Neural cell (in vitro differentiated cells): ENCODE measurements around the gene SLC17A9.

Source experiments
- EP300 ChIP-seq: fragments of 450-650 bp; conservative IDR thresholded peaks from 2 replicates; pipeline ENCODE4 v1.6.1; 2014; ENCODE audit warnings: antibody characterized with exemption, mild to moderate bottlenecking, moderate library complexity; ENCODE audit not compliant: poor library complexity, severe bottlenecking
- EZH2 ChIP-seq: fragments of 200-600, 300-800 bp; shearing (Covaris generic), sonication (generic); IDR thresholded peaks from 2 replicates; pipeline ENCODE4 v1.6.1; 2014; ENCODE audit warnings: antibody characterized with exemption, low read length, borderline replicate concordance, mild to moderate bottlenecking; ENCODE audit not compliant: insufficient read depth, poor library complexity, severe bottlenecking
- POLR2AphosphoS5 ChIP-seq: IDR thresholded peaks from 2 replicates; pipeline ENCODE4 v1.6.1; 2012
- RAD21 ChIP-seq: fragments of 450-650 bp; conservative IDR thresholded peaks from 2 replicates; pipeline ENCODE4 v1.6.1; 2014; ENCODE audit warnings: antibody characterized with exemption, mild to moderate bottlenecking, moderate library complexity
- SMC3 ChIP-seq: fragments of 450-650 bp; conservative IDR thresholded peaks from 2 replicates; pipeline ENCODE4 v1.6.1; 2014; ENCODE audit warnings: antibody characterized with exemption, mild to moderate bottlenecking, moderate library complexity; ENCODE audit not compliant: poor library complexity
- TAF1 ChIP-seq: IDR thresholded peaks from 2 replicates; pipeline ENCODE4 v1.6.1; 2012; ENCODE audit warnings: low read depth
- TF ChIP-seq, protein P1 (sequence below): fragments of 450-650 bp; IDR thresholded peaks from 2 replicates; pipeline ENCODE4 v1.5.1; 2014; ENCODE audit warnings: antibody characterized with exemption, mild to moderate bottlenecking, moderate library complexity; ENCODE audit not compliant: poor library complexity, severe bottlenecking
- TF ChIP-seq, protein P2 (sequence below): IDR thresholded peaks from 2 replicates; pipeline ENCODE4 v1.6.1; 2012; ENCODE audit warnings: borderline replicate concordance

DNA sequence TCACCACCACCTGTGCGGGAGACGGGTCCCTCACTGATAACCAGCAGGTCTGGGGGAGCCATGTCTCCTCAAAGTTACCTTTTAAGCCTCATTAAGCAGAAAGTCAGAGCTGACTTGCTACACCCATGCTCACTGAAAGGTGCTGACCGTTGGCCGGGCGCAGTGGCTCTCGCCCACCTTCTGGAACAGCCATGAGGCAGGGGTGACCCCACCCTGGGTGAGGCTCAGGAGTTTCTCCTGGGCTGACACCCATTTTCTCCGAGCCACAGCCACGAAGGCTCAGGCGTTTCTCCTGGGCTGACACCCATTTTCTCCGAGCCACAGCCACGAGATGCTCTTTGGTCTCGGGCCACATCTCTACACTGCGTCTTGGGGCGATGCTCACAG is 44.1 kb downstream of the SLC17A9 start:
- TF ChIP-seq, protein P1, sequence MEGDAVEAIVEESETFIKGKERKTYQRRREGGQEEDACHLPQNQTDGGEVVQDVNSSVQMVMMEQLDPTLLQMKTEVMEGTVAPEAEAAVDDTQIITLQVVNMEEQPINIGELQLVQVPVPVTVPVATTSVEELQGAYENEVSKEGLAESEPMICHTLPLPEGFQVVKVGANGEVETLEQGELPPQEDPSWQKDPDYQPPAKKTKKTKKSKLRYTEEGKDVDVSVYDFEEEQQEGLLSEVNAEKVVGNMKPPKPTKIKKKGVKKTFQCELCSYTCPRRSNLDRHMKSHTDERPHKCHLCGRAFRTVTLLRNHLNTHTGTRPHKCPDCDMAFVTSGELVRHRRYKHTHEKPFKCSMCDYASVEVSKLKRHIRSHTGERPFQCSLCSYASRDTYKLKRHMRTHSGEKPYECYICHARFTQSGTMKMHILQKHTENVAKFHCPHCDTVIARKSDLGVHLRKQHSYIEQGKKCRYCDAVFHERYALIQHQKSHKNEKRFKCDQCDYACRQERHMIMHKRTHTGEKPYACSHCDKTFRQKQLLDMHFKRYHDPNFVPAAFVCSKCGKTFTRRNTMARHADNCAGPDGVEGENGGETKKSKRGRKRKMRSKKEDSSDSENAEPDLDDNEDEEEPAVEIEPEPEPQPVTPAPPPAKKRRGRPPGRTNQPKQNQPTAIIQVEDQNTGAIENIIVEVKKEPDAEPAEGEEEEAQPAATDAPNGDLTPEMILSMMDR = no peak
- no peak for TF ChIP-seq EZH2
- TF ChIP-seq POLR2AphosphoS5 = no peak
- TF ChIP-seq RAD21 = no peak
- no peak for TF ChIP-seq EP300
- TF ChIP-seq, protein P2, sequence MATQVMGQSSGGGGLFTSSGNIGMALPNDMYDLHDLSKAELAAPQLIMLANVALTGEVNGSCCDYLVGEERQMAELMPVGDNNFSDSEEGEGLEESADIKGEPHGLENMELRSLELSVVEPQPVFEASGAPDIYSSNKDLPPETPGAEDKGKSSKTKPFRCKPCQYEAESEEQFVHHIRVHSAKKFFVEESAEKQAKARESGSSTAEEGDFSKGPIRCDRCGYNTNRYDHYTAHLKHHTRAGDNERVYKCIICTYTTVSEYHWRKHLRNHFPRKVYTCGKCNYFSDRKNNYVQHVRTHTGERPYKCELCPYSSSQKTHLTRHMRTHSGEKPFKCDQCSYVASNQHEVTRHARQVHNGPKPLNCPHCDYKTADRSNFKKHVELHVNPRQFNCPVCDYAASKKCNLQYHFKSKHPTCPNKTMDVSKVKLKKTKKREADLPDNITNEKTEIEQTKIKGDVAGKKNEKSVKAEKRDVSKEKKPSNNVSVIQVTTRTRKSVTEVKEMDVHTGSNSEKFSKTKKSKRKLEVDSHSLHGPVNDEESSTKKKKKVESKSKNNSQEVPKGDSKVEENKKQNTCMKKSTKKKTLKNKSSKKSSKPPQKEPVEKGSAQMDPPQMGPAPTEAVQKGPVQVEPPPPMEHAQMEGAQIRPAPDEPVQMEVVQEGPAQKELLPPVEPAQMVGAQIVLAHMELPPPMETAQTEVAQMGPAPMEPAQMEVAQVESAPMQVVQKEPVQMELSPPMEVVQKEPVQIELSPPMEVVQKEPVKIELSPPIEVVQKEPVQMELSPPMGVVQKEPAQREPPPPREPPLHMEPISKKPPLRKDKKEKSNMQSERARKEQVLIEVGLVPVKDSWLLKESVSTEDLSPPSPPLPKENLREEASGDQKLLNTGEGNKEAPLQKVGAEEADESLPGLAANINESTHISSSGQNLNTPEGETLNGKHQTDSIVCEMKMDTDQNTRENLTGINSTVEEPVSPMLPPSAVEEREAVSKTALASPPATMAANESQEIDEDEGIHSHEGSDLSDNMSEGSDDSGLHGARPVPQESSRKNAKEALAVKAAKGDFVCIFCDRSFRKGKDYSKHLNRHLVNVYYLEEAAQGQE = no peak
- TF ChIP-seq TAF1 = no peak
- TF ChIP-seq SMC3 = no peak
